GM21723 (cell line): ENCODE data around the gene KIAA0586.
"Not testable (repeated sequence)": the region's sequence is repeated elsewhere in the genome, so short reads cannot be mapped to it uniquely, and the experiment has no call there.

Experiments used
- ATAC-seq: cut with Tn5 transposase; IDR thresholded peaks from one replicate; pipeline ENCODE4 v1.9.1; 2021; ENCODE audit warnings: mild to moderate bottlenecking, moderate library complexity; ENCODE audit not compliant: unreplicated experiment

Gene KIAA0586

GRCh38 chr14:58427281-58428117 is at the start of gene KIAA0586, which contains the start of gene TIMM9:
Gene KIAA0586, plus strand, starts transcription at chr14:58427719. Its CDS starts 546 bp downstream, at chr14:58428265.
Gene TIMM9, minus strand, starts transcription at chr14:58427531. Its CDS starts 15,586 bp downstream, at chr14:58411945.
- peak; percentile 93 for ATAC-seq

DNA sequence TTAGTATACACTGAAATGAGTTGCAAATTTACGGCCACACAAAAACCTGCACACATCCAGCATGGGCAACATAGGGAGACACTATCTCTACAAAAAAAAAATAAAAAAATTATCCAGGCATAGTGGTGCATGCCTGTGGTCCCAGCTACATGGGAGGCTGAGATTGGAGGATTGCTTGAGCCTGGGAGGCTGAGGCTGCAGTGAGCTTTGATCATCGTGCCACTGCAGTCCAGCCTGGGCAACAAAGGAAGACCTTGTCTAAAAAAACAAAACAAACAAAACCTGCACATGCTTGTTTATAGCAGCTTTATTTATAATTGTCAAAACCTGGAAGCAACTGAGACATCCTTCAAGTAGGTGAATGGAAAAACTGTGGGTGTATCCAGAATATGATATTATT is 36.7 kb upstream of the KIAA0586 start:
- ATAC-seq = no peak

DNA sequence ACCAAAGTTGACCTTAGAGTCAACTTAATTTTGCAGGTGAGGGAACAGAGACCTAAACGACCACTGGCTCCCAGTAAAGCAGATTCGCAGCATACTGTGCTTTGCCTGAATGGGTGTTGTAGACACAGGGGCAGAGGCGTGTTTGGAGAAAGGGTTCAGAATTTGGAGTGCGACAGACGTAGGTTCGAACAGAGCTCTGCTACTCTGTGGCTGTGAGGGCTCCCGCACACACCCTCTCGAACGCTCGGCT is 32.0 kb upstream of the KIAA0586 start:
- no peak for ATAC-seq

DNA sequence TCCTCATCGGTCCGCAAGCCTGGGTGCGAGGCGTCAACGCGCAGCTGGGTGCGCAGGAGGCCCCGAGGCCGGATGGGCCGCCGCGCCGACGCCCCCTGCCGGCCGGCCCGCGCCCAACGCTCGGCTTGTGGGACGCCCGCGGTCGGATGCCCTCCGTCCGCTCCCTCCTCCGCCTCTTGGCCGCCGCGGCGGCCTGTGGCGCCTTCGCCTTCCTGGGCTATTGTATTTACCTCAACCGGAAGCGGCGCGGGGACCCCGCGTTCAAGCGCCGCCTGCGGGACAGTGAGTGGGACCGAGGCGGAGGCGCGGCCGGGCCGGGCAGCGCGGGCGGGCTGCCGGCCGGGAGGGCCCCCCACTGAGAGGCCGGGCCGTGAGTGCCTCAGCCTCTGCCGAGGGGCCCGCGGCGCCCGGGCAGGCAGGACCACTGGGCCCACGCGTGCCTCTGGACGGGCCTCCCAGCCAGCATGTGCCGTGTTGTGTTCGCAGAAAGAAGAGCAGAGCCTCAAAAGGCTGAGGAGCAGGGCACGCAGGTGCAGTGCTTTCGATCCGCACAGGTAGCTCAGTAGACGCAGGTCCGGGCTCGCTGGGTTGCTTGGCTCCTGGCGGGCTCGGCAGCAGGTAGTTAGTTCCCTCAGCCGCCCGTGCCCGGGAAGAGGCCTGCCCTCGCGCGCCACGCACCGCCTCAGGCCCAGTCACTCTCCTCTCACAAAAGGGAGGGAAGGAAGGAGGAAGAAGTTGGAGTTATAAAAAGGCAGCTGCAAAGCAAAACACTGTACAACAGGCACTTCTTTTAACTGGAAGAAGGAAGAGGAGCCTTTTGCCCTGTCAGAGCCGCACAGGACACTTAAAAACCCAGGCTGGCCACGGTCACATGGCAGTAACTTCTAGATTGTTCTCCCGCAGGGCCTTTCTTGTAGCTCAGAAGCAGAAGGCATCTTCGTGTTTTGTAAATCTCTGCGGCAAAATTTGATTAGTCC is 31.4 kb upstream of the KIAA0586 start, which contains the start of gene TOMM20L:
Gene TOMM20L (plus strand): TSS at position 119 of the 977 bp plus-strand sequence. CDS start 28 bp downstream, at position 147.
- ATAC-seq = peak; percentile 96

DNA sequence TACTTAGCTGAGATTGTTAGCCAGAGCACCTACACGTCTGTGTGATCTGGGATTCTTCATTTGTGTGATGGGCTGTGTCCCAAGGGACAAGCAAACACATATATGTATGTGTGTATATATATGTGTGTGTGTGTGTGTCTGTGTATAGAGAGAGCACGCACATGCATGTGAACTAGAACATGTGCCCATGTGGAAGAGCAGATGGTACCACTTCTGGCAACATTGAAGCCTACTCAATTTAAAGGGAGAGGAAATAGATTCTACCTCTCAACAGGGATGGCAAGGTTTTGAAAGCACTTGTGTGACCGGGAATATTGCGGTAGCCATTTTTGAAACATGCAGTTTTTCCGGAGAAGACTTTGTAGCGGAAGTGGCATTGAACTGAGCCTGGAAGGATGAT is 30.4 kb upstream of the KIAA0586 start:
- ATAC-seq = no peak

DNA sequence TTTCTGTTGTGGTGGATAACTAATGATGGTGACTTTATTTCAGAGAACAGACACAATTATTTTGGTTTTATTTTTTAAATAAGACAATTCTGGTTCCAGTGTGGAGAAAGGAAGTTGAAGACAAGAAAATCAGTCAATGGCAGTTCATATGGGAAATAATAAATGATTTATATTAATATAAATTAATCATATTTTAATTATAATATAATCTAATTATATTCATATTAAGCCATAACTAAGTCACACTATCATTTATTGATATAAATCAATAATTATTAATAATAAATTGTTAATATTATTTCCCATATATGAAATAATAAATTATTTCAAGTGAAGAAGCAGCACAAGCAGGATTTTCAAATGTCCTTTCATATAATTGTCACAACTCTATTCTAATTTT is 29.0 kb upstream of the KIAA0586 start:
- ATAC-seq = no peak

- no peak for ATAC-seq
Measured at GRCh38 chr14:58398895-58399294, 28.6 kb upstream of the KIAA0586 start.

GRCh38 chr14:58401587-58401986 is 25.9 kb upstream of the KIAA0586 start:
- no peak for ATAC-seq

- no peak for ATAC-seq
Measured at GRCh38 chr14:58408681-58409215, 18.8 kb upstream of the KIAA0586 start.

DNA sequence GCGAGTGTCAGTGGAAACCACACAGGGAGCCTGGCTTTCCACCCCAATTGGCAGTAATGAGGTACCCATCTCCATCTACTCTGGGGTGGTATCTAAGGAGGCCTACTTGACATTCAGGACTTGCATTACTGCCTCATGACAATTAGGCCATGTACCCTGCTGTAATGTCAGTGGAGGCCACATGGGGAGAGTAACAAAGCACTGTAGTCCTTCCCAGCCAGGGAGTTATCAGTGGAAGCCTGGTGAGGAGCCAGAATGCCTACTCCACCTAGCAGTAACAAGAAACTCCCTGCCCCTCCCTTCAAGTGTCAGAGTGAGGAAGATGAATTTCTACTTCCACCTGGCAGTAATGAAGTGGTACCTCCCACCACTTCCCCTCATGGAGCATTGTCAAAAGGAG is 12.7 kb upstream of the KIAA0586 start:
- no peak for ATAC-seq

DNA sequence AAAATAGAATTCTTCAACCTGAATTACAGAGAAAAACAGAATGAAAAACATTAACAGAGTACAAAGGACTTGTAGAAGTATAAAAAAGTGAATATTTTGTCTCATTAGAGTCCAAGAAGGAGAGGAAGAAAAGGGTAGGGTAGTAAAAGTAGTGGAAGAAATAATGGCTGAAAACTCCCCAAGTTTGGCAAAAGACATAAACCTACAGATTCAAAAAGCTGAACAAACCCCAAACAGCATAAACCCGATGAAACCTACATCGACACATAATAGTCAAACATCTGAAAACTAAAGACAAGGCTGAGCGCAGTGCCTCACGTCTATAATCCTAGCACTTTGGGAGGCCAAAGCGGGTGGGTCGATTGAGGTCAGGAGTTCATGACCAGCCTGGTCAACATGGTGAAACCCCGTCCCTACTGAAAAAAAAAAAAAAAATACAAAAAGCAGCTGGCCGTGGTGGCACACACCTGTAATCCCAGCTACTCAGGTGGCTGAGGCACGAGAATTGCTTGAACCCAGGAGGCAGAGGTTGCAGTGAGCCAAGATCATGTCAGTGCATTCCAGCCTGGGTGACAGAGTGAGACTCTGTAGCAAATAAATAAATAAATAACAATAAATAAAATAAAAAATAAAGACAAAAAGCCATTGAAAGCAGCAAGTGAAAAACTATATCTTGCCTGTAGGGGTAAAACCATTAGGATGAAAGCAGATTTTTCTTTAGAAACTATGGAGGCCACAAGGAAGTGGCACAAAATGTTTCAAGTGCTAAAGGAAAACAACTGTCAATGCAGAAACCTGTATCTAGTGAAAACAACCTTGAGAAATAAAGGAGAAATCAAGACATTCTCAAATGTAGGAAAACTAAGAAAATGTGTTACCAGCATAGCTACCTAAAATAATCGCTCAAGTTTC is 11.6 kb upstream of the KIAA0586 start:
- ATAC-seq = no peak

DNA sequence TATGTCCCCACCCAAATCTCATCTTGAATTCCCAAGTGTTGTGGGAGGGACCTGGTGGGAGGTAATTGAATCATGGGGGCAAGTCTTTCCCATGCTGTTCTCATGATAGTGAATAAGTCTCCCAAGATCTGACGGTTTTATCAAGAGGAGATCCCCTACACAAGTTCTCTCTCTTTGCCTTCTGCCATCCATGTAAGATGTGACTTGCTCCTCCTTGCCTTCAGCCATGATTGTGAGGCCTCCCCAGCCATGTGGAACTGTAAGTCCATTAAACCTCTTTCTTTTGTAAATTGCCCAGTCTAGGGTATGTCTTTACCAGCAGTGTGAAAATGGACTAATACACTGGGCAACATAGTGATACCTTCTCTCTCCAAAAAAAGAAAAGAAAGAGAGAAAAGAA is 10.6 kb upstream of the KIAA0586 start:
- ATAC-seq = not testable (repeated sequence)

DNA sequence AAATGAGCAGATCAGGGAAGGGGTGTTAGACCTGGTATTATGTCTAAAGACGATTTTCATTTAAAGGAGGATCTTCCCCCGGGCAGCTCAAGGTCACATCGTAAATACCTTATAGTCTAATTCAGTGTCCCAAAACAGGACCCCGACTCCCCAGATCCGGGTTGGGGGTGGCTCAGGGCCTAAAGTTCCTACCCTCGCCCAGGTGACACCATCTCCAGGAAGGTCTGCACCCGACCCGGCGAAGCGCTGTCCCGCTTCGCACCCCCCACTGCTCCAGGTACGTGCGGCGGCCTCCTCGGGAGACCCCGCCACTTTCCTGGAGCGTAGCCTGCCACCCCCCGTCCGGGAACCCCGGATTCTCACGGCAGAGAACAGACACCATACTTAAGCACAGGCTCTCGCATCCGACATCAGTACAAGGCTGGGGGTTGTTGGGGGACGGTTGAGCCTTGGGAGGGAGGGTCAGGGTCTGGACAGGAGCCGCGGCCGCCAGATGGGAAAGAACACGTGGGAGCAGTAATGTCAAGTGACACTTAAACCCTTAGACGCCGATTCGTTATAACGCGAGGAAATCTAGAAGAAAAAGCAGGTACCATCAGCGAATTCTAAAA is 744 bp upstream of the KIAA0586 start:
- peak; percentile 46 for ATAC-seq

GRCh38 chr14:58428118-58428683 is 682 bp downstream of the KIAA0586 start:
- no peak for ATAC-seq

DNA sequence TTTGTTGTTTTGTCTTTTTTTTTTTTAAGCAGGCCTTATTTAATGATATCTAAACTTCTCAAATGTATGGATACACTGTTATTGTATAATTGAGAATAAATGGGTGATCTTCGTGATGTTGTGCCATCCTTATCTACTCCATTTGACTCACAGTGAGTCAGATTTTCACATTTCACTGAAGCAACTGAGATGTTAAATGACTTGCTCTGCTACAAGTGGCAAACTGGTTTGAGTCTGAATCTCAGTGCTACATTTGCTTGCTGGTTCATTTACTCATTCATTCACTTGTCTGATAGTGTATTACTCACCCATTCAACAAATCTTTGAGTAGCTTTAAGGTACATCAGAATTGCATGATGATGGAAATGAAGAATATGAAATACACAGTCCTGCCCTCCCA is 2.6 kb downstream of the KIAA0586 start:
- ATAC-seq = no peak

- ATAC-seq = no peak
Measured at GRCh38 chr14:58439476-58439875, 12.0 kb downstream of the KIAA0586 start.

DNA sequence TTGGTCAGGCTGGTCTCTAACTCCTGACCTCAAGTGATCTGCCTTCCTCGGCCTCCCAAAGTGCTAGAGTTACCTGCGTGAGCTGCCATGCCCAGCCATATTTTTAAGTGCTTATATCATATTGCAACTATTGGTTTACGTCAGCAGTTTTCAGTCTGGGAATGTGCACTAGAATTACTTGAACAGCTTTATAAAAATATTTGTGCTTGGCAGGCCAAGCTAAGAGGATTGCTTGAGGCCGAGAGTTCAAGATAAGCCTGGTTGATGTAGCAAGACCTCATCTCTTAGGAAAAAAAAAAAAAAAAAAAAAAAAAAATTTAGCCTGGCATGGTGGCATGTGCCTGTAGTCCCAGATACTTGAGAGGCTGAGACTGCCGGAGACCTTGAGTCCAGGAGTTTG is 17.1 kb downstream of the KIAA0586 start:
- no peak for ATAC-seq

- ATAC-seq = no peak
Measured at GRCh38 chr14:58455593-58456265, 28.2 kb downstream of the KIAA0586 start.

GRCh38 chr14:58460772-58461171 is 33.3 kb downstream of the KIAA0586 start:
- no peak for ATAC-seq
